HG02970 (cell line): ENCODE results near the gene ULBP1.
"Not testable (repeated sequence)": the region's sequence is repeated elsewhere in the genome, so short reads cannot be mapped to it uniquely, and the experiment has no call there.

Experiments used
- ATAC-seq: cut with Tn5 transposase; IDR thresholded peaks from one replicate; pipeline ENCODE4 v1.9.1; 2021; ENCODE audit warnings: mild to moderate bottlenecking, moderate library complexity, moderate number of reproducible peaks; ENCODE audit not compliant: unreplicated experiment, low FRiP score

ULBP1 gene, protein sequence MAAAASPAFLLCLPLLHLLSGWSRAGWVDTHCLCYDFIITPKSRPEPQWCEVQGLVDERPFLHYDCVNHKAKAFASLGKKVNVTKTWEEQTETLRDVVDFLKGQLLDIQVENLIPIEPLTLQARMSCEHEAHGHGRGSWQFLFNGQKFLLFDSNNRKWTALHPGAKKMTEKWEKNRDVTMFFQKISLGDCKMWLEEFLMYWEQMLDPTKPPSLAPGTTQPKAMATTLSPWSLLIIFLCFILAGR

DNA sequence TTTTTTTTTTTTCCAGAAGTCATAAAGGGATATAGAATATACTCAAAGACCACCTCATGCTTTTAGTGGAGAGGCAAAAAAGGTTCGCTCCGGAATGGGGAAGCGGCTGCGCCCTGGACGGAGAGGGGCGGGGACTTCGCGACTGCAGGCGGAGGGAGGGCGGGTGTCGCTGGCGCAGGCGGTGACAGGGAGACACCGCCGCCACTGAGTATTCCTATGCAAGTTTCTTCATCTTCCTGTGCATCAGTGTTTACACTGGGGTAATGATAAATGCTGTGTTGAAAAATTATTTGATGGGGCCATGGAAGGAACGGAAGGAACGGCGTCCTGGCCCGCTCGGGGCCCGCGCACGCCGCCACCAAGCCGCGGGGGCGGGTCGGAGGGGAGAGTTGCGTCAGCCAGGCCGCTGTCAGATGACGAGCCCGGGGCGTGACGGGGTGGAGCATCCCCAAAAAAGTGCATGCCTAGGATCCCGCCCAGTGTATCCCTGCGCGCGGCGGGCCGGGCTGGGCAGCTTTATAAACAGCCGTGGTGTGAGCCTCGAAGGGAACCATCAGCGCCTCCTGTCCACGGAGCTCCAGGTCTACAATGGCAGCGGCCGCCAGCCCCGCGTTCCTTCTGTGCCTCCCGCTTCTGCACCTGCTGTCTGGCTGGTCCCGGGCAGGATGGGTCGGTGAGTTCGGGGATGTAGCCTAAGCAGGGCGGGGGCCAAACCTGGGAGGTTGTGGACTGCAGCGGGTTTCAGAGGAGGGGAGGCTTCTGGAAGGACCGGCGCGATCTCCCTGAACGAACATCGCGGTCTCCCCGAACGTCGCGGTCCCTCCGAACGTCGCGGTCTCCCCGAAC lies at the start of gene ULBP1:
Gene ULBP1 (plus strand): TSS at position 482 of the 846 bp plus-strand sequence. CDS start 107 bp downstream, at position 589.
- no peak for ATAC-seq

DNA sequence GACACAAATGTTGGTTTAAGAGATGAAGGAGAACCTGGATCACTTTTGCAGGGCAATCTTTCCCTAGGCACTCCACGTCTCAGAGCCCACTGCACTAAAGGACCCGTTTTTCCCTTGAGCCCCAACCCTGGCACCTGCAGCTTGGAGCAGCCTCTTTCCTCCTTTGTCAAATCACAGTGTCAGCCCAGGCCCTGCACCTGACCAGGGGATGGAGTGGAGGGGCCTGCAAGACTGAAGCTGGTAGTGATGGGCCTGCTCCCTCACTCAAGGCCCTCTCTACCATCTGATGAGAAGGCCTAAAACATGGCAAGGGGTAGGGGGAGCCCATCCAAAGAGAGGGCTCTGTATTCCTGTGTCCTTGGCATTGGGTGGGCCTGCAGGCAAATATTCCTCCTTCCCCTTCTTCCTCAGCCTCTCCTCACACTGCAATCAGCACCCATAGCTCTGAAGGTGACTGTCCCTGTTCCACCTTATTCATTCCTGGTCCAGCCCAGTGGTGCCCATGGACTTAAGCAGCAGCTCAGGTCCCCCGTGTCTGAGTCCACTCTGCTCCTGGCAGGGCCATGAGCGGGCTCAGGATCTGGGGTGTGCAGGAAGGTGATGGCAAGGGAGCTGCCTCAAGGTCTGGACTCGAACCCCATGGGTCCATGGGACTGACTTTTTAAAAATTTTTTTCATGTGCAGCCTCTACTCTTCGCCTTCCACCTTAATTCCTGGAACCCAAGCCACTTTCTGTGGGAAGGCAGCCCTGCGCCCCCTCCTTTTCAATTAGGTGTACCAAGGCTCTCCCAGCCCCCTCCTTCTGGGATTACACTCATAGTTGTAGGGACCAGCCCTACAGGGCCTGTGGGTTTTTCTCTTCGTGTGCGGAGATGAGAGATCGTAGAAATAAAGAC lies 47.5 kb upstream of the ULBP1 start:
- ATAC-seq = no peak

DNA sequence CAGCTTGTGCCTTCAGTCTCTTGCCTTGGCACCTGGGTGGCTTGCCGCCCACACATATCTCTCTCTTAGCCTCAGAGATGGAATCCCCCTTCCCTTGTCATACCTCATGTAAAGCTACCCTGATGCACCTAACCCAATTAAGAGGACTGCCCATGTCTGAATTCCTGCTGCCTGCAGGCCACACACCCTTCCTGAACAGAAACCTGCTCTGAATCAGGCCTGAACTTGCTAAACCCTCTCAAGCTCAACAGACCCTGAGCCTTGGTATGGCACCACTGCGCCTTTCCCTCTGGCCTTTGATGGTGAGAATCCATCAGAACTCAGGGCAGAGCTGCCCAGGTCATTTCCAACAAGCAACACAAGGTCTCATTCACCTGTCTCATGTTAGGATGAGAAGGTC lies 46.1 kb upstream of the ULBP1 start:
- no peak for ATAC-seq

DNA sequence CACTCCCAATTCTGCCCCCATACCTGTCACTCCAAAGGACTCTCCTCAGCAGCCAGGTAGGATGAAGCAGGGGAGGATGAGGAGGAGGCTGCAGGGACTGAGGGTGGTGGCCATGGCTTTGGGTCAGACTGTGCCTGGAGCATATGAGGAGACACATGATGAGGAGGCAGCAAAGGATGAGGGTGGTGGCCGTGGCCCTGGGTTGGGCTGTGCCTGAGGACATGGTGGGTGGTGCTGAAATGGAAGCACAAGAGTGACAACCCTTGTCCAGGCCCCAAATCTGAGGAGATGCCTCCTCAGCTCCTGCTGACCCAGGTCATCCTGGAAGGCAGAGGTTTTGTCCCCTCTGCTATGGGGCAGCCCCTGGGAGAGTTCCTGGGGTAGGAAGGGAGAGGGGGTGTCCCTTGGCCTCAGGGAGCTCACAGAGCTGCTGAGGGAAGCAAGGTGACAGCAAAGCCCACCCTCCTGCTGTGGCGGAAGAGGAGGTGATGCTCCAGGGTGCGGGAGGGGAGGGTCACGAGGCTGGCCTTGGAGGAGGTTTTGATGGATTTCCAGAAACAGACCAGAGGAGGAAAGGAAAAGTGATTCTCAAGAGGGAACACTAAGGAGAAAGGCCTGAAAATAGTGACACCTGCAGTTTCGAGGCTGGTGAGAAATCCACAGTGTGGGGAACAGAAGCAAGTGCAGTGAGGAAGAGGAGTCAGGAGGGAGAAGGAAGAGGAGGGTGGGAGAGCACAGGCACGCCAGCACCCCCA lies 45.4 kb upstream of the ULBP1 start:
- ATAC-seq = no peak

DNA sequence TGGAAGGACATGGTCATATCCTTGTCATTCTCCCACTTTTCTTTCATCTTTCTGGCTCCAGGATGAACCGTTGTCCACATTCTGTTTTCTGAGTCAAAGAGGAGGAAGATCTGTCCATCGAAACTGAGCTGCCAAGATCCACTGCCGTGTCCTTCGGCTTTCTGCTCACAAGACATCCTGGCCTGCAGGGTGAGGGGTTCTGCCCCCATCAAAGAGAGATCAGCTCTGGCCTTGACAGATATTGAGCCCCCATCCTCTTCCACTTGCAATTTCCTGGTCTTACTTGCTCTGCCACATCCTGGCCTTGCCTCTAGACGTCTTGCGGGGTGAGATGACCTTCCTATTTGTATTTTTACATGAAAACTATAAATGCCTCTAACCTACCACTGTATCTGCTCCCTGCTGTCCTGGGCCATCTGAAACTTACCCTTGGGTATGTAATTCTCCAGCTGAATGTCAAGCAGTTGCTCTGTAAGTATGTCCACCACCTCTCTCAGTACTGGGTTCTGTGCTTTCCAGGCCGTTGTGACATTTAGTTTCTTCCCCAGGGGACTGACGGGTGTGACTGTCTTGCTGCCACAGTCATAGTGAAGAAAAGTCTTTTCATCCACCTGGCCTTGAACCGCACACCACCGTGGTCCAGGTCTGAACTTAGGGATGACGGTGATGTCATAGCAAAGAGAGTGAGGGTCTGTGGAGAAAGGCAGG lies 44.5 kb upstream of the ULBP1 start:
- ATAC-seq = not testable (repeated sequence)

DNA sequence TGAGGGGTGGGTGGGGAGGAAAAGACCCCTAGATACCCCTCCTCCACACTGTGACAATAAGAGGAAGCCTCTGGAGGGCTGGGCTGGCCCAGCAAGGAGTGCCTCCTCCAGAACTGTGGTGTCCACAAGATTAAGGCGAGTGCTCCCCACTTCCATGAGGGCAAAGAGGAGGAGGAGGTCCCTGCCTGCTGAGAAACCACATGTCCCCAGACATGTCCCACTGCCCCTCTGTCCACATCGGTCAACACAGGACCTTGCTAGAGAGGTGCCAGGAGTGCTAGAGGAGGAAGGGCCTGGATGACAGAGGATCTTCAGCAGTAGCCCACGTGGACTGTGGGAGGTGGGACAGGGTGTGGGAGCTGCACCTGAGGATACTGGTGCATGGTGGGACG lies 43.9 kb upstream of the ULBP1 start:
- ATAC-seq = no peak

DNA sequence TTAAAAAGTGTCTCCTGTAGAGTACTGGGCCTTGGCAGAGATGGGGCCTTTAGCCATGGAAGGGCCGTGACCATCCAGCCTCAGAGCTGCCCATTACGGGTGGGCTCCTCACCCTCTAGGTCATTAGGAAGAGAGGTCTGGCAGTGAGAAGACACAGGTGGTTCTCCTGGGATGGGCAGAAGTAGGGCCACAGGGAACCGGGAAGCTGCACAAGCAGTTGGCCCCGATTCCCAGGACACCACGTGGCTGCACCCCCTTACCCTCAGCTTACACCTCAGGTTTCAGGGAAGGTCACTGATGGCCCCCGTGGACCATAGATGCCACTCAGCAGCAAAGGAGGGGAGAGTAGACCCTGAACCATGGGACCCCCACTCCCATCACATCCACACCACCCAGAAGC lies 42.4 kb upstream of the ULBP1 start:
- no peak for ATAC-seq

DNA sequence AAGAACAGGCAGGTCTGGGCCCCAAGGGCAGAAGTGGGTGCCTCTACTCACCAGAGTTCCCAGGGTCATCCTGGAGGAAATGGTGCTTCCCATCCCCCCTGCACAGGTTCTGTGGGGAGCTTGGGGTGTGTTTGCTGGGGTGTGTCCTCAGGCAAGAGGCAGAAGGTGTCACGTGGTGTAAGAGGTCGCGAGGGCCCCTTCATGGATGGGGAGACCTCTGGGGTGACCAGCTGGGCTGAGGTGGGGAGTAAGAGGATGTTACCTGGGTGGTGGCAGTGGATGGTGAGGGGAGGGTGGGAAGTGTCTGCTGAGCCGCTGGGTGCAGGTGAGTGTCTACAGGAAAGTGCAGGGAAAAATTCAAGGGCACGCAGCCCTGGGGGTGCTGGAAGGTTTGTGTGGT lies 41.7 kb upstream of the ULBP1 start:
- not testable (repeated sequence) for ATAC-seq

DNA sequence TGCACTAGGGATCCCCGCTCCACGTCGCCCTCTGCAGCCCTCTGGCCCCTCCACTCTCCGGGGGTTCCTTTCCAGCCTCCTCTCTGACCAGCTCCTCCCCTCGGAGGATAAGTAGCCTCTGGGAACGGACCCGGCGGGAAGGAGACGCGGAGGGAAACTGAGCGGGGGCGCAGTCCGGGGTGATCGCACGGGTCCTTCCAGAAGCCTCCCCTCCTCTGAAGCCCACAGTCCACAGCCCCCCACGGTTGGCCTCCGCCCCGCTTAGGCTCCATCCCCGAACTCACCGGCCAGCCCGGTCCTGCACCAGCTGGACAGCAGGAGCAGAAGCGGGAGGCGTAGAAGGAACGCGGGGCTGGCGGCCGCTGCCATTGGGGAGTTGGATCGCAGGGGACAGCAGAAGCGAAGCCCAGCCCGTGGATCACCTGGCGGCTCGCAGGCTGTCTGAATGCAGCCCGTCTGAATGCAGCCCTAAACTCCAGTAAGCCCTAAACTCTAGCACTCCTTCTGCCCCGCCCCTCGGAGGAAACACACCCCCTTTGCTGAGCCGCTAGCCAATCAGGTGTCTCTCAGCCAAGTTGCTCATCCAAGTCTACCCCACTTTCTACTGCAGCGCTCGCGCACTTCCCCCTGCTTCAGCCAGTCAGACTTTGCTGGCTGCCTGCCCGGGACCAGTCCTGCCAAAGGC lies 41.0 kb upstream of the ULBP1 start, which contains the start of gene RAET1G:
Gene RAET1G (minus strand): TSS at position 480 of the 685 bp plus-strand sequence. CDS start 111 bp downstream, at position 369.
- no peak for ATAC-seq

DNA sequence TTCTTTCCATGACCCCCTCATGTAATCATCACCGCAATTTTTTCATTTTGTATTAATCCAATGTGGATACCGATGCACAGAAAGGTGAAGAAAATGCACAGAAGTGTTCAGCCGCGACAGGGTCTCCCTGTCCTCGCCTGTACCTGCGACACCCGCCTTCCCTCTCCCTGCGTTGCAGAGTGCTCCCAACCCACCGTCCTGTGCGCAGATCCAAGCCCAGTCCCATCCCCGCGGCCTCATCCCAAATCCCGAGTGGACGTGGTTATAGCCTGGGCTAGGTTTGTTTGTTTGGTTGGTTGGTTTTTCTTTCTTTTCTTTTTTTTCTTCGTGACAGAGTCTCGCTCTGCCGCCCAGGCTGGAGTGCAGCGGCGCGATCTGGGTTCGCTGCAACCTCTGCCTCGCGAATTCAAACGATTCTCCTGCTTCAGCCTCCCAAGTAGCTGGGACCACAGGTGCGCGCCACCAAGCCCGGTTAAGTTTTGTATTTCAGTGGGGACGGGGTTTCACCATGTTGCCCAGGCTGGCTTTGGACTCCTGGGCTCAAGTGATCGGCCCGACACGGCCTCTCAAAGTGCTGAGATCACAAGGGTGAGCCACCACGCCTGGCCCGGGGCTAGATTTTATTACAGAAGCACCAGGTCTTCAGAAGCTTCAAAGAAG lies 40.3 kb upstream of the ULBP1 start:
- no peak for ATAC-seq

DNA sequence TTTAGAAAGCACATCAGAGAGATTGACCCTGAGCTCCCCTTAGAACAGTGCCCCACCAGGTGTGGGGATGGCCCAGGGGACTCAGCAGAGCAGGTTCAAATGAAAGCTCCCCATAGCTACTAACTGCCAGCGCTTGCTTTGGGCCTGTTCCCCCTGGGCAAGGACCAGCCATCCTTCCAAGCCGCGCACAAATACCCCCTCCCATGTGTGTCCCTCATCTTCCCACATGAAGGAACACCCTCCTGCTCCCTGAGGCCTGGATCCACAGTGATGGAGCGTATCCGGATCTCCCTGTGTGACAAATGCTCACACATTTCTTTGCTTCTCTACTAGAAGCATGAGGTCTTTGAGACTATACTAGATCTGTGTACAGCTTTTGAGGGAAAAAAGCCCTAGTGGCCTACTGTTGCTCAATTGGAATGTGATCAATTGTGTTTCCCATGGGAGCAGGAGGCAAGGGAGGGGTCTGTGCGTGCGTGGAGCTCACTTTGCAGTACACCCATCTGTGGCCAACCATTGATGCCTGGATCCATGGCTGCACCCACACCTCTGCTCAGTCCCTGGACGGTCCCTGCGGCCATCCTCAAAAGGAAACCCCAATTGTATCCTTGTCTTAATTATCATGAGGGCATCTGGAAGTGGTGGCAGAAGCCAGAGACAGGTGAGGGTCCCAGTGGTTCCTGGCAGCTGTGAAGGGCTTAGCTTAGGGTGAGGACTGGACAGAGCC lies 39.4 kb upstream of the ULBP1 start:
- ATAC-seq = no peak

DNA sequence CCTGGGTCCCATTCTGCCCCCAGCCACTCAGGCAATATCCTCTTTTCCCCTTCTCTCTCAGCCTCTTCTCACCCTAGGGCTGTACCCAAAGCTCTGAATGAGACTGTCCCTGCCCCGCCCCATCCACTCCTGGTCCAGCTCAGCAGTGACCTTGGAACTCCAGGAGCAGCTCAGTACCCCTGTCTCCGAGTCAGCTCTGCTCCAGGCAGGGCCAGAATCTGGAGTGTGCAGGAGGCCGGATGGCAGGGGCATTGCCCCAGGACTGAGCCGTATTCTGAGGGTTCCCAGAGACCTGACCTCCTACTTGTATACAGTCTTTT lies 38.9 kb upstream of the ULBP1 start:
- no peak for ATAC-seq

DNA sequence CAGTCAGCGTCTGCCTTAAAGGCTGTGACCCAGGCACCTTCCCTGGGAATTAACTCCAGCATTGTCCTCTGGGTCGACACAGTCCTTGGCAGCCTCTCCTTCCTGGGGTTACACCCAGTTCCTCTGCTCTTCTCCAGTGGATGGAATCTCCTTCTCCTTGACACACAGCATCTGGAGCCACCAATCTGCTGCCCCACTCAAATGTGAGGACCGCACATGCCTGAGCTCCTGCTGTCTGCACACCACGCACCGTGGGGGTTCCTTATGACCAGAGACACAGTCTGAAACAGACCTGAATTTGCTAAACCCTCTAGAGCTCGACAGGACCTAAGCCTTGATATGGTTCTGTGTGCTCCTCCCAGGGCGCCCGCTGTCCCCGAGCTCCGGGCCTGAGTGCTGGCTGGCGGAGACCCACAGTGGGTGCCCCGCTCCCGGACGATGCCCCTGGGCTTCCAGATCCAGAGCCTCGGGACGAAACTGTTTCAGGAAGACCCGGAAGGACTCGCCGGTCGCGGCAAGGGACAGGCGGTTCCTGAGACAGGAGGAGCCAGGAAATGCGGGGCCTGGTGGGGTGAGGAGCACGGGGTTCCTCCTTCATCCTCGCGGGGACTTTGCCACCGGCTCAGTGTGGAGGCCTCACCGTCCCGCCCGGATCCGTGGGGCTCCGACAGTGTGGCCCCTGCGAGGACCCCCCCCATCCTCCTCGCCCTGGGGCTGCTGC lies 38.3 kb upstream of the ULBP1 start:
- ATAC-seq = no peak

DNA sequence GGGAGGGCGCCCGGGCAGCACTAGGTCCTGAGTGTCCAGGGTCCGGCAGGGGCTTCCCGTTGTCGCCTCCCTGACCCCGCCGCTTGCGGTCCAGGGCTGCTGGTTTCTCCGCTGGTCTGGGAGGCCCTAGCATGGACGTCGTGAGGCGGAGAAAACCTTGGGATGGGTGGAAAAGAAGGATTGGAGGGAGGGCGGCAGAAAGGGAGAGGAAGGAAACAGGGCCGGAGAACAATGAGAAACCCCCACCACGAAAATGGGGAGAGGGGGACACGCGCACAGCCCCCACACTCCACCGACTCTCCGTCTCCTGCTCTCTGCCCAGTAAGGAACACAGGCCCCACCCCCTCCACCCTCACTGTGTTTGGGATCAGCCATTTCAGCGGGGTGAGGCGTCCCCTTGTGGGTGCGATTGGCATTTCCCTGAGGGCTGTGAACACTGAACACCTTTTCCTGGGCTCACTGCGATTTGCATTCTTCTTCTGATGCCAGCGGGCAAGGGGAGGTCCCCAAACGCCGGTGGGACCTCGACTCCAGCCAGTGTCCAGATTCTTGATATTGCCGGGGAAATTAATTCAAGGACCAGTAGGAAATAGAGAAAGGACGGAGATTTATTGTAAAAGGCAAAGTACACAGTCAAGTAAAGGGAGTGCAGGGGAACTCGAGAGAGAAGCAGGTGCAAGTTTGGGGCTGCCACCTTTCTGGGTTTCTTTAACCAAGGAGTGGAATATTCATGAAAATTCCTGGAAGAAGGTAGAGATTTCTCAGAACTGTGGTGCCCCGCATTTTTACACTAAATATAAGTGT lies 37.6 kb upstream of the ULBP1 start:
- no peak for ATAC-seq

DNA sequence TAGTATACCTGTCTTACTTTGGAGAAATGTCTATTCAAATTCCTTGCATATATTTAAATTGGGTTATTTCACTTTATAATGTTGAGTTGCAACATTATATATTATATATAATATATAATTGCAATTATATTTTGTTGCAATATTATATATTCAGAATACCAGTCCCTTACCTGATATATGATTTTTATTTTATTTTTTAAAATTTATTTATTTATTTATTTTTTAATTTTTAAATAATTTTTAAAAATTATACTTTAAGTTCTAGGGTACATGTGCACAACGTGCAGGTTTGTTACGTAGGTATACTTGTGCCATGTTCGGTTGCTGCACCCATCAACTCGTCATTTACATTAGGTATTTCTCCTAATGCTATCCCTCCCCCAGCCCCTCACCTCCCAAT lies 36.7 kb upstream of the ULBP1 start:
- ATAC-seq = not testable (repeated sequence)

DNA sequence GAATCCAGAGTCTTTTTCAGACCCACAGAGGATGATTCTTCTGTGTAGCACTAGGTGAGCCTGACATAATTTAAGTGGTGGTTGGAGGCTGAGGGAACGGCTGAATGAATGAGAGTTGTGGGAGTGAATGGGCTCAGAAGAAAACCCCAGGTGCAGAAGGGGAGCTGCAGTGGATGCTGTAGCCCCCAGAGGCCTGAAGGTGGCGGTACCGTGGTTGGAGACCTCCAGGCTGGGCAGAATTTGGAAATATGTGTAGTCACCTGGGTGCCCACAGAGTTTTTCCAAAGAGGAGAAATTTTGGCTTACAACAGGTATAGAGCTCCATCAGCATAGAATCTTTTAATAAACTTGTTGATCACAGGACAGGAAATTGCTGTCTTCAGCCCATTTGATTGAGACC lies 34.3 kb upstream of the ULBP1 start:
- no peak for ATAC-seq
